Progenitor cell of endocrine pancreas (in vitro differentiated cells): ENCODE results near the gene INO80. TPM values are rescaled to one million over a fixed set of nuclear protein-coding genes. Genes with fewer than 3 reads are reported as not detected.

Experiments used
- DNase-seq: peaks from one replicate; pipeline ENCODE4 v3.0.0; 2021; ENCODE audit warnings: low spot score; ENCODE audit not compliant: unreplicated experiment
- H3K27ac Mint-ChIP-seq: 2 replicates; pipeline ENCODE4 v1.8.0; 2021; ENCODE audit warnings: mild to moderate bottlenecking, moderate library complexity, mixed read lengths
- H3K27me3 Mint-ChIP-seq: 2 replicates; pipeline ENCODE4 v1.8.0; 2021; ENCODE audit warnings: mixed read lengths
- H3K36me3 Mint-ChIP-seq: 2 replicates; pipeline ENCODE4 v1.8.0; 2022; ENCODE audit warnings: mixed read lengths; ENCODE audit not compliant: insufficient read depth
- H3K4me1 Mint-ChIP-seq: 2 replicates; pipeline ENCODE4 v1.8.0; 2021; ENCODE audit warnings: low read depth, mixed read lengths
- H3K4me3 Mint-ChIP-seq: 2 replicates; pipeline ENCODE4 v1.8.0; 2021; ENCODE audit warnings: low read depth, mild to moderate bottlenecking, moderate library complexity, mixed read lengths
- H3K9me3 Mint-ChIP-seq: 2 replicates; pipeline ENCODE4 v1.8.0; 2021; ENCODE audit warnings: low read depth, mixed read lengths
- total RNA-seq: library from RNA; stranded (reverse); gene quantifications from 2 replicates; pipeline ENCODE4 v1.2.1, GENCODE V29; 2021
- TF ChIP-seq, protein P1 (sequence below): fragments of 200-600 bp; sonication (generic); IDR thresholded peaks from one replicate; pipeline ENCODE4 v1.5.0; 2021; ENCODE audit warnings: antibody characterized with exemption, mild to moderate bottlenecking; ENCODE audit not compliant: unreplicated experiment

INO80 gene
- total RNA-seq, 1 donor from 2014 or later: 28.1 TPM

DNA sequence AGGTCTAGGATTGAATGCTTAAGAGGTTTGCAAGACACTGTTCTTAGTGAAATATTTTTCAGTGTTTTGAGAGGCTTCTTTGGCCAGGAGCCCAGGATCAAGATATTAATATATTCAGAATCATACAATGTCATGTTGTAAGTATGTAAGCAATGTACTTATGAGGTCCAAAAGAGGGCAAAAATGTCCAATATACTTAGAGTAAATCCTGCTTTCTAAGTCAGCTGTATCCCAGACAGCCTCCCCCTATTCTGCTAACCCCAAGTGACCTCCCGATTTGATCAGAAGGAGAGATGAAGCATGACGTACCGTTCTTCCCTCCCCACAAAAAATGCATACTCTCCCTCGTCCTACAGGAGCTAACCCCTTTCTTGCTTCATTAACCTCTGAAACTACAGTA lies 91.9 kb downstream of the INO80 start:
- peaks cover 13% of the 10 kb centered on the region for H3K36me3 Mint-ChIP-seq
- H3K4me1 Mint-ChIP-seq: peaks cover 1% of the 10 kb centered on the region
- DNase-seq: no peak
- H3K27ac Mint-ChIP-seq: peak overlapping the region; percentile 29
- no peaks in the 10 kb centered on the region for H3K9me3 Mint-ChIP-seq
- no peak overlapping the region for H3K4me3 Mint-ChIP-seq
- no peaks in the 10 kb centered on the region for H3K27me3 Mint-ChIP-seq
- TF ChIP-seq, protein P1, sequence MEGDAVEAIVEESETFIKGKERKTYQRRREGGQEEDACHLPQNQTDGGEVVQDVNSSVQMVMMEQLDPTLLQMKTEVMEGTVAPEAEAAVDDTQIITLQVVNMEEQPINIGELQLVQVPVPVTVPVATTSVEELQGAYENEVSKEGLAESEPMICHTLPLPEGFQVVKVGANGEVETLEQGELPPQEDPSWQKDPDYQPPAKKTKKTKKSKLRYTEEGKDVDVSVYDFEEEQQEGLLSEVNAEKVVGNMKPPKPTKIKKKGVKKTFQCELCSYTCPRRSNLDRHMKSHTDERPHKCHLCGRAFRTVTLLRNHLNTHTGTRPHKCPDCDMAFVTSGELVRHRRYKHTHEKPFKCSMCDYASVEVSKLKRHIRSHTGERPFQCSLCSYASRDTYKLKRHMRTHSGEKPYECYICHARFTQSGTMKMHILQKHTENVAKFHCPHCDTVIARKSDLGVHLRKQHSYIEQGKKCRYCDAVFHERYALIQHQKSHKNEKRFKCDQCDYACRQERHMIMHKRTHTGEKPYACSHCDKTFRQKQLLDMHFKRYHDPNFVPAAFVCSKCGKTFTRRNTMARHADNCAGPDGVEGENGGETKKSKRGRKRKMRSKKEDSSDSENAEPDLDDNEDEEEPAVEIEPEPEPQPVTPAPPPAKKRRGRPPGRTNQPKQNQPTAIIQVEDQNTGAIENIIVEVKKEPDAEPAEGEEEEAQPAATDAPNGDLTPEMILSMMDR: no peak

DNA sequence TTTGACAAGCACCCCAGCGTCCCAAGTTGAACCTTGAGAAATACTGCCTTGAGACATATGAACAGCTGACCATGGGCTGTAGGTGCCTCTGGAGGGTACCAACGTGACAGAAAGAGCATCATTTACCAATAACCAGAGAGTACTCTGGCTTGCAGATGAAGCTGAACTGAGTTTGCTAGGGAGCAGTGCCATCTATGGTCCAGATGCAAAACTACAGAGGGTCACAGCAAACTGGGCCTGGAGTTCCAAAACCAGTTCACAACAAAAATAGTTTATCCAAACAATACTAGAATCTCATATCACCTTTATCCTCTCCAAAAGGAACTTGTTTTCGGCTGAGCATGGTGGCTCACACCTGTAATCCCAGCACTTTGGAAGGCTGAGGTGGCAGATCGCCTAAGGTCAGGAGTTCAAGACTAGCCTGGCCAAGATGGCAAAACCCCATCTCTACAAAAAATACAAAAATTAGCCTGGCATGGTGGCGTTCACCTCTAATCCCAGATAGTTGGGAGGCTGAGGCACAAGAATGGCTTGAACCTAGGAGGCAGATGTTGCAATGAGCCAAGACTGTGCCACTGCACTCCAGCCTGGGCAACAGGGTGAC lies 93.5 kb downstream of the INO80 start:
- peaks cover 5% of the 10 kb centered on the region for H3K4me1 Mint-ChIP-seq
- no peak overlapping the region for H3K4me3 Mint-ChIP-seq
- H3K27ac Mint-ChIP-seq: no peak overlapping the region
- H3K9me3 Mint-ChIP-seq: no peaks in the 10 kb centered on the region
- H3K36me3 Mint-ChIP-seq: peaks cover 14% of the 10 kb centered on the region
- H3K27me3 Mint-ChIP-seq: no peaks in the 10 kb centered on the region
- DNase-seq: peak; percentile 14
- TF ChIP-seq, protein P1: peak; percentile 76

DNA sequence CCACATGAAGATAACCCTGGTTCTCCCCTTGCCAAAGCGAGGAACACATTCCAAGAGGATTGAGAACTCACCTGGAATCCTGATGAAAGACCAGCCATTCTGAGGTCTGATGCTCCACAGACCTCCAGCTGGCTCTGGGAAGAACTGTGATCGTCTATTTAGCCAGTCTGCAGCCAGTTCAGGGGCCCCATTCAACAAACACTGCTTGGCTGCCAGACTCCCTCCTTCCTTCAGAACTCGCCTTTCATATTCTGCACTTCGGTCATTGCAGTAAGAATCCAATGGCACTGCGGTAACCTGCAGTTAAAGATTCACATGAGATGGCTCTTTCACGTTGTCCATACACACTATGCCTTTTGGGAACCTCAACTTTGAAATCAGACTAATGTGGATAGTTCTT lies 95.3 kb downstream of the INO80 start:
- peaks cover 5% of the 10 kb centered on the region for H3K4me1 Mint-ChIP-seq
- TF ChIP-seq, protein P1: no peak
- no peak overlapping the region for H3K4me3 Mint-ChIP-seq
- no peak for DNase-seq
- peaks cover 10% of the 10 kb centered on the region for H3K36me3 Mint-ChIP-seq
- H3K27ac Mint-ChIP-seq: no peak overlapping the region
- no peaks in the 10 kb centered on the region for H3K9me3 Mint-ChIP-seq
- H3K27me3 Mint-ChIP-seq: no peaks in the 10 kb centered on the region

DNA sequence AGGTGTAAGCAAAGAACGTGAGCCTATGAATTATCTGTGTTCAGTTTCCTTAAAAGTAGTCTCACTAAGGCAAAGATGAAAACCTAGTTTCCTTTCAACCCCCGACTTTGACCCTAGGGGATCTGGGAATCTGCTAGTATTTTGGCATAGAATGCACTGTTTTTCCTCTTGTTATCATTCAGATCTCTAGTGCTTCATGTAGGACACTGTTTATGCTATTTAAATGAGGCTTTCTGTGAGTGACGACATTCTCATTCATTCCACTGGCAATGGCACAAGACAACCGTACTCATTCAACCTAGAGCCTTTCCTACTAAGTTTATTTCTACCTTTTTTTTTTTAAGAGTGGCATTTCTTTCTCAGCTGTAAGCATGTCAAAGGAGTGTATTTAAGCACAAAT lies 95.8 kb downstream of the INO80 start:
- Mint-ChIP-seq H3K4me3 (no peak overlapping the region), H3K27ac (no peak overlapping the region), H3K9me3 (no peaks in the 10 kb centered on the region), H3K4me1 (peaks cover 5% of the 10 kb centered on the region), H3K27me3 (no peaks in the 10 kb centered on the region), H3K36me3 (peaks cover 10% of the 10 kb centered on the region)
- no peak for DNase-seq
- TF ChIP-seq, protein P1: no peak

DNA sequence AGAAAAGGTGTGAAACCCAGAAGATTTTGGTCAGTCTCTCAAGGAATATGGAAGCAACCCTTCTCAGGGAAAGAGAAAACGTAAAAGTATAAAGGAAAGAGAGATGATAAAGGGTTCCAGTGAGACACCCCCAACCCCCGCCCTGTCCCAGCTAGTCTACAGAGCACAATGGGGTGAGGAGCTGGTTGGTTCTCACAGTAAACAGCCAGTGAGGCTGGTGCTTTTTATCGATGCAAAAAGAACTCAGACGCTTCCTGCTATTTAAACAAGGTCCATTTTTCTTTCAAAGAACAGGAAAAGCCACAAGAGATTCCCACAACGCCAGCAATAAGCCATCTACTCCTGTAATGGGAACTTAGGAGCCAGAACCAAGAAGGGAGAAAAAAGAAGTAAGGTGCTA lies 96.9 kb downstream of the INO80 start:
- TF ChIP-seq, protein P1: no peak
- no peak for DNase-seq
- Mint-ChIP-seq H3K27me3 (no peaks in the 10 kb centered on the region), H3K9me3 (no peaks in the 10 kb centered on the region), H3K4me3 (no peak overlapping the region), H3K4me1 (peaks cover 5% of the 10 kb centered on the region), H3K36me3 (peaks cover 14% of the 10 kb centered on the region), H3K27ac (no peak overlapping the region)
